Anterior cingulate cortex (tissue), 58 donors: ENCODE measurements around the gene CDH18.
"Not testable (repeated sequence)": the region's sequence is repeated elsewhere in the genome, so short reads cannot be mapped to it uniquely, and the experiment has no call there.

Experiments
- DNase-seq, 58 donors: peaks; one replicate each; lab custom pipeline; 2025; lab: John Stamatoyannopoulos, UW

CDH18 gene

GRCh38 chr5:19865336-19866089 is 122.5 kb downstream of the CDH18 start:
- no peak for DNase-seq

DNA sequence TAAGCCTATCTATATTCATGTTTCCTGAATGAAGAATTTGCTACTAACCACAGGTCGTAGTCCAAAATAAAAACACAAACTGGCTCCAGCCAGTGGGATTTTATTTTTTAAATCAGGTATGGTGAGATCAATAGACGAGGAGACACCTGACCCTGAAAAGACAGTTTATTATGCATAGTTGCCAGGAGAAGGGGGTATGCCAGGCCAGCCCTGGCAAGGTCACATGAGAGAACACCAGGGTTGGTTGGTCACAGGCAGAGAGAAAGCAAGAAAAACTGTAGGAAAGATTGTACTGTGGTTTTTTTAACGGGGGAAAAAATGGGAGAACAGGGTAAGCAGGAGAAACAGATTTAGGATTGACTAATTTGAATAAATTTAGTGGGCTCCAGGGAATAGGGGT is 125.3 kb downstream of the CDH18 start:
- DNase-seq: no peak

DNA sequence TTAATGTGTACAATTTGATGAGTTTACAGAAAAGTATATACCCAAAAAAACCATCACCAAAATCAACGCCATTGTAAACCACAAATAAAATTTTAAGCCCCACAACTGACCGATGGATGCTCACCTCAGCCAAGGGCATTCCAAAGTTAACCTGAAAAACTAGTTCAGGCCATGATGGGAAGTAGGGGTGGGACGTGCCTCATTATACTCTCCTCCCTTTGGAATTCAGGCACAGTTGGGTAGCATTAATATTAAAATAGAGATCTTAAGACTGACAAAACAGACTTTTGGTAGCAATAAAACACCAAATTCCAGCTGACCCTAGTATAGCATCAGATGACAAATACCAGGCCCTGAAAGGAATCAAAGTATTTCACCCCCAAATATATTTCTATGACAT is 129.0 kb downstream of the CDH18 start:
- DNase-seq: no peak

- DNase-seq: no peak
Measured at GRCh38 chr5:19855931-19856330, 132.1 kb downstream of the CDH18 start.

DNA sequence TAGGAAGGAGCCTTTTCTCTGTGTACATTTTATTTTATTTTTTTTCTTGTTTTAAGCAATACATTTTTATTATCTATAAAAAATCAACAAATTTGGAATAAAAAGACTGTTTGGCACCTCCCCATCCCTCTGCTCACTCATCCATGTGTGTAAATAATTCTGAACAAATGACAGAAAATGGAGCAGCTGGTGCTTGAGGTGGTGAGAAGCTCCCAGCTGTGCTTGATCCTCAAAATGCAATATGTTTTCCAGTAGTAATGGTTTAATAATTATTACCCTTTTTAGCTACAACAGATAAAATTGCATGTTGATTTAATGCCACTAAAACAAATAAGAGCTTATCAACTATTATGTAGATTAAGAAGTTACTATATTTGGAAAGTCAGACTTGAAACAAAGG is 132.5 kb downstream of the CDH18 start:
- DNase-seq: no peak

DNA sequence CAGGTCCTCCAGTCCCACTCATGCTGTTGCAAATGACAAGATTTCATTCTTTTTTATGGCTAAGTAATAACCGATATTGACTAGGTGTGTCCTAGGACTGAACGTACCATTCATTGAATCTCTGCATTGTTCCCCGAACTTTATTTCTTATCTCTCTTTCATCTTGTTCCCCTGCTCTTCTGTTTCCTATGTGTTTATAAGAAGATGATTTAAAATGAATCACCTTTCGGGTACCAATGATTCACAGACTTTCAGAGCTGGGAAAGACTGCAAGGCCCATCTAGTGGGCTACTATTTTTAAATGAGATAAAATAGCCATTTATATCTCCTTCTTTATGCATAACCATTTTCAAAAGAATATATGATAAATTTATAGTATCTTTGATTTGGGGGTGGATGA is 133.0 kb downstream of the CDH18 start:
- no peak for DNase-seq

DNA sequence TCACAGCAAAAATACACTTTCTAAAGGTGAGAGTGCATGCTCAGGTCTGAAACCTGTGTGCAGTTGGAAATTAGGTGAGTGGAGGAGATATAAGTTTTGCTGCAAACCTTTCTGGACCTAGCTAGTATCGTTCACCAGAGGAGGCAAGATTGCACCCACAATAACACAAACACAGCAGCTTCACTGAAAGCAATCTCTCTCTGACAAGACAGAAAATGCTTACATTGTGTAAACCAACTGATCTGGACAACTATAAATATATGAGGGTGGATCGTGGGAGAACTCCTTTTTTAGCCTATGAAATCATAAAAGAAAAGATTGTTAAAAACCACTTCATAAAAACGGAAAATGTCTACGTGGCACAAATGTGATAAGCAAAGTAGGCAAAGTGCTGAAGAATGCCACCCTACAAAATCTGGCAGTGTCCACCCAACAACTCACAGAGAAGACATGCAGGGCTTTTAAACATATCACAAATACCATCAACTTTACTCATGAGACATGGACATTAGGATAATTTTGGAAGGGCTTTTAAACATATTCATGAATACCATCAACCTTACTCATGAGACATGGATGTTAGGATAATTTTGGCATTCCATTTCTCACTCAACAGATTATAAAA is 134.3 kb downstream of the CDH18 start:
- peak in 1 of 58 donors; percentile 13 for DNase-seq

GRCh38 chr5:19837536-19838174 is 150.3 kb downstream of the CDH18 start:
- DNase-seq: peak in 18 of 58 donors; percentile 1 to 80 (median 18)

DNA sequence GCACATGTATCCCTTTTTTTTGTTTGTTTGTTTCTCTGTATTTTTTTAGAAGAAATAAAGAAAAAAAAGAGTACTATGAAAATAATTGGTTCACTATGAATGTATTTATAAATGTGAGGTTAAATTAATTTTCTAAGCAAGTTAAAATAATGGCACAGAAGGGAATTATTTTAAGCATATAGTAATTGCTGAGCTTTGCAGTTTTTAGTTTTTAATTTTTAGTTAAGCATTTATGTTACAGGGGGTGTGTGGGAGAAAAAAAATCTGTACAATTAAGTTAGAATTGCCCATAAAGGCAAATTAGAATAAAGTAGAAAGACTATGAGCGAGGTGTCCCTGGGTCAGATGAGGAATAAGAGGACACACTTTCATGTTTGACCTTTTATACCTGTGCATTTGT is 152.6 kb downstream of the CDH18 start:
- no peak for DNase-seq

DNA sequence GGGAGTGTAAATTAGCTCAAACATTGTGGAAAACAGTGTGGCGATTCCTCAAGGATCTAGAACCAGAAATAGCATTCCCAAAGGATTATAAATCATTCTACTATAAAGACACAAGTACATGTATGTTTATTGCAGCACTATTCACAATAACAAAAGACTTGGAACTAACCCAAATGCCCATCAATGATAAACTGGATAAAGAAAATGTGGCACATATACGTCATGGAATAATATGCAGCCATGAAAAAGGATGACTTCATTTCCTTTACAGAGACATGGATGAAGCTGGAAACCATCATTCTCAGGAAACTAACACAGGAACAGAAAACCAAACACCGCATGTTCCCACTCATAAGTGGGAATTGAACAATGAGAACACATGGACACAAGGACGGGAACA is 175.3 kb downstream of the CDH18 start:
- not testable (repeated sequence) for DNase-seq

DNA sequence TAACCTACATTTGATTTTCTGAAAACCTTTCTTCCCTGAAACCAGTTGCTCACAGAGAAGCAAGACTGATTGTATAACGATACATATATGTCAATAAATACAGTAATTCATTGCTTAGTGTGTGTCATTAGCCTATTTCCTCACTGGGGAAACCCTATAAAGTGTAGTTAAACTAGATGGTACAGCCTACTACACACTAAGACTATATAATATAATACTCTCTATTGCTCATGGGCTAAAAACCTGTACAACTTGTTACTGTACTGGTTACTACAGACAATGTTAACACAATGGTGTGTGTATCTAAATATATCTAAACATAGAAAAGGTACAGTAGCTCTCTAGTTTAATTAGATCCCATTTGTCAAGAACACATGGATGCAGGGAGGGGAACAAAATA is 181.2 kb downstream of the CDH18 start:
- no peak for DNase-seq

DNA sequence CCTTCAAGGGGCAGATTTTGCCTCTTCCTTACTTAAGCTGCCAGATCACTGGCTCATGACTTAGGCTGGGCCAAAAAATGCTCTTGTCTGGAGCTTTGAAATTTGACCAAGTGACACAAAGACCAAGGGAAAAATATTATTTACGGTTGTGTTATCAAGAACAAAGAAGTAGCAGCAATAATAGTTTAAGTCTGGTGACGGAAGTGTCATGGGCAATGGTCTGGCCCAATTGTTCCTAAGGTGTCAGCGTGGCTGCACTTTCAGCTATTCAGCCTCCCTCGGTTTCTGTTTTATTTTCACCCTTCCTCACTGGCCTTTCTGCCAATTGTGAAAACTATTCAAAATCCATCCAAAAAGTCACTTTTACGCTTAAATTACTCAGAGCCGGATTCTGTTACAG is 185.3 kb downstream of the CDH18 start:
- no peak for DNase-seq

- DNase-seq: no peak
Measured at GRCh38 chr5:19795218-19795617, 192.8 kb downstream of the CDH18 start.

- DNase-seq: no peak
Measured at GRCh38 chr5:19790829-19791466, 197.1 kb downstream of the CDH18 start.

- DNase-seq: no peak
Measured at GRCh38 chr5:19782566-19782965, 205.4 kb downstream of the CDH18 start.

DNA sequence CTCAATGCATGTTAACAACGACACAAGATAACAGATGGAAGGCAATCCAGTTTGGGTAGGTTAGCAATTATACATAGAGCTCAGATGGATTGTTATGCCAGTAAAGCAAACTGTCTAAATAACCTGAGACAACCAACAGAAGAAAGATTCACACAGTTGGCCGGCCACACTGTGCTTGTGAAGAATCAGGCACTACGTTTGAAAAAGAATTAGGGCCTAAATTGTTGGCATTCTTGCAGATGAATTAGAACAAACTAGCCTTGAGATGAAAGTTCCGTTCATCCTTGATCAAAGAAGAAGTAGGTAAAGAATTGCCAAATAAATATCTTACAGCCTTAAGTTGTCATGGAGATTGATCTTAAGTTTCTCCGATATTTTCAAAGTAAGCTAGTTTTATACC is 210.6 kb downstream of the CDH18 start:
- no peak for DNase-seq

- not testable (repeated sequence) for DNase-seq
Measured at GRCh38 chr5:19776886-19777285, 211.1 kb downstream of the CDH18 start.

- DNase-seq: no peak
Measured at GRCh38 chr5:19771174-19771835, 216.7 kb downstream of the CDH18 start.

DNA sequence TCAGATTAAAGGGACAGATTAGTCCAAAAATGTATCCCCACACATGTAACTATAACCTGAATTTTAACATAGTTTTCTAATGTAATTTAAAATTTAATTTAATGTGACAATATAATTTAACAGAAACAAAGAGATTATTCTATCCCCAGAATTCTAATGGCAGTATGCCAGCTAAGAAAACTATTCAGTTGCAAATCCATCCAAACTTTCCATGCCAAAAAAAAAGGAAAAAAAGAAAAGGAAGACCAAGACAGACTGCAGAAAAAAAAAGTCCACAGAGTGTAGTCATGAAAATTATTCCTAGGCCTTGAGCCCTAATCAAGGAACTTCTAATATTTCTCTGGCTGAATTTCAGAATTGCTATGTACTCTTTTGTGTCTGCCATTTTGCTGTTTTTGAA is 217.6 kb downstream of the CDH18 start:
- DNase-seq: no peak

DNA sequence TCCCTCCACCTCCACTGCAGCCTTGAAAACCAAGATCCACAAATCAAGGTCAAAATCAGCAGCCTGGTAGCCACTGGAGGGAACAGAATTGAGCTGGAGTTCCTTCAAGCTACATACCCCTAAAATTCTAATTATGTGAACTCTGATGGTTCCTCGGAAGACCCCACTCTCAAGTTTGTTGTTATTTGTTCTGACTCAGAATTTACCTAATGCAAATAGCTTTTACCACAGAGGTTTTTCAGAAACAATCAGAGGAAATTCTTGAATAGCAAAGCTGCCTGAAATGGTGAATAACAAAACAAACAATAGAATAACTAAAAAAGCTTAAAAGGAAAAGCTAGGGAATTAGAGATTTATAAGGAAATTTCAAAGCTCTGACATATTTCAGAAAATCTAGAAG is 220.0 kb downstream of the CDH18 start:
- DNase-seq: no peak

- no peak for DNase-seq
Measured at GRCh38 chr5:19753579-19753978, 234.4 kb downstream of the CDH18 start.
